ENCODE results near the gene KIF26B. TPM values are rescaled to one million over a fixed set of nuclear protein-coding genes. Genes with fewer than 3 reads are reported as not detected.

The KIF26B gene
- total RNA-seq, 3 donors from 2014 or later (not counting 1 experiment from before 2014, with no cell fraction given) = 0.16 to 0.96 (median 0.18) TPM

DNA sequence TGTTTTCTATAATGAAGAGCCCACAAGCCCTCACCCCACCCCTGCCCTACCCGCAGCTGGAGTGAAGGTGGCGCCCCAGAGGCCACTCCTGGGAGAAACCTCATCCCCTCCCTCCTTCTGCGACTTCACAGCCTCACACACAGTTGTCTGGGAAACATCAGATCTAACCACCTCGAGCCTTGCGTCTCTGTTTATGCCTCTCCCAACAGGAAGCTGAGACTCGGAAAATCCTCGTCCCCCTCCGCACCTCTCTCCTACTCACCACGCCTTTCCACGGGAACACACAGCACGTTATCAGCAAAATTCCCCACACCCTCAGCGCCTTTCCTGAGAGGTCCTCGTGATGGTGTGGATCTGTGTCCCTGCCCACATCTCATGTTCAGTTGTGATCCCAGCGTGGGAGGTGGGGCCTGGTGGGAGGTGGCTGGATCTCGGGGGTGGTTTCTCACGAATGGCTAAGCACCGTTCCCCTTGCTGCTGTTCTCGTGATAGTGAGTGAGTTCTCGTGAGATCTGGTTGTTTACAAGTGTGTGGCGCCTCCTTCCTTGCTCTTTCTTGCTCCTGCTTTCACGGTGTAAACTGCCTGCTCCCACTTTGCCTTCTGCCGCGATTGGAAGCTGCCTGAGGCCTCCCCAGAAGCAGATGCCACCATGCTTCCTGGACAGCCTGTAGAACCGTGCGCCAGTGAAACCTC is 190.6 kb downstream of the KIF26B start:
- ATAC-seq (no peak), DNase-seq (no peak)
- WGBS (ENCODE audit: insufficient coverage) = 76% methylated on average over 25 of the region's 25 CpGs
- Mint-ChIP-seq H3K4me1 (no peaks in the 10 kb centered on the region), H3K4me3 (no peak overlapping the region), H3K27me3 (ENCODE audit: low read depth in 2 of 2) (peaks cover 6 to 14% of the 10 kb centered on the region in 2 donors), H3K36me3 (no peaks in the 10 kb centered on the region), H3K27ac (no peak overlapping the region), H3K9me3 (no peaks in the 10 kb centered on the region)
- TF ChIP-seq CTCF (IDR thresholded peaks at IDR 0.05) = no peak
- Histone ChIP-seq H3K27me3 (ENCODE audit: control insufficient read depth, insufficient read depth, low read length) (no peaks in the 10 kb centered on the region), H3K4me3 (ENCODE audit: low read length) (no peak overlapping the region), H3K27ac (ENCODE audit: low read length) (no peak overlapping the region), H3K4me1 (ENCODE audit: control insufficient read depth, insufficient read depth, low read length) (no peaks in the 10 kb centered on the region), H3K9me3 (ENCODE audit: control insufficient read depth, insufficient read depth, low read length) (no peaks in the 10 kb centered on the region), H3K36me3 (ENCODE audit: control insufficient read depth, insufficient read depth, low read length) (no peaks in the 10 kb centered on the region)
- intact Hi-C loops (cut with micrococcal nuclease) = no loop called here

DNA sequence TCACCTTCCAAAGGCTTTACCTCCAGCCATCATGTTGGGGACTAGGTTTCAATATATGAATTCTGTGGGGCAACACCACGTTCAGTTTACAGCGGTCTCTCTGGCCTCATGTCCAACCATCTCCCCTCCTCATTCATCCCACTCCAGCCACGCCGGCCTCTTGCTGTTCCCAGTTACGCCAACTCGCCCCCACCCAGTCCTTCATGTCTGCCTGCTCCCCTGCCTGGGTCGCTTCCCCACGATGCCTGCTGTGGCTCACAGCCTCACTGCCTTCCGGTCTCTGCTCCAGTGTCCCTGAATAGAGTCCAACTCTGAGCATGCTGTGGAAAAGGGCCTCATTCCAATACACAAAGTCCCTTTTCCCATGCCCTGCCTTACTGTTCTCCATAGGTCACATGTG is 193.8 kb downstream of the KIF26B start:
- no peak for TF ChIP-seq CTCF (IDR thresholded peaks at IDR 0.05)
- intact Hi-C loops (cut with micrococcal nuclease) = no loop called here
- Mint-ChIP-seq H3K36me3 (no peaks in the 10 kb centered on the region), H3K9me3 (no peaks in the 10 kb centered on the region), H3K4me1 (no peaks in the 10 kb centered on the region), H3K27ac (no peak overlapping the region), H3K4me3 (no peak overlapping the region), H3K27me3 (ENCODE audit: low read depth in 2 of 2) (peaks cover 6 to 14% of the 10 kb centered on the region in 2 donors)
- no peak for ATAC-seq
- DNase-seq = no peak
- H3K4me1 ChIP-seq (ENCODE audit: control insufficient read depth, insufficient read depth, low read length) = no peaks in the 10 kb centered on the region
- no peaks in the 10 kb centered on the region for H3K9me3 ChIP-seq (ENCODE audit: control insufficient read depth, insufficient read depth, low read length)
- 91% methylated on average over 9 of the region's 9 CpGs for WGBS (ENCODE audit: insufficient coverage)
- no peaks in the 10 kb centered on the region for H3K27me3 ChIP-seq (ENCODE audit: control insufficient read depth, insufficient read depth, low read length)
- H3K36me3 ChIP-seq (ENCODE audit: control insufficient read depth, insufficient read depth, low read length) = no peaks in the 10 kb centered on the region
- H3K27ac ChIP-seq (ENCODE audit: low read length) = no peak overlapping the region
- H3K4me3 ChIP-seq (ENCODE audit: low read length) = no peak overlapping the region

DNA sequence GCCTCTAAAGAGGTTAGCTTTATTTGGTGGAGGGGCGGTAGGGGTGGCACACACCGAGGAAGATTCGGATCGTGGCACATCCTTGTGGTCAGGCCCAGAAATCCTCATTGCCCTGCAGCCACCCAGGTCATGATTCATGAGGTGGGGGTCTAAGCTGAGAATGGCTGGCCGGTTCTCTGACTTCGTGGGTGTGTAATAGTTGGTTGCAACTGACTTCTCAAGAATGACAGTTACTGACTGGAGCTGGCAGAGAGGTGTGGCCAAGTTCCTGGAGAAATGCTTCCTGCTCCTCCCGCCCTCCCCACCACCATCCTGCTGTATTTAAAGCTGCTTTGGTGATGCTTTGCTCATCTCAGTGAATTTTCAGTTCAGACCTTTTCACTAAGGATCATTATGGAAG is 198.6 kb downstream of the KIF26B start:
- intact Hi-C loops (cut with micrococcal nuclease) = no loop called here
- ATAC-seq (no peak), DNase-seq (no peak)
- no peaks in the 10 kb centered on the region for H3K27me3 ChIP-seq (ENCODE audit: control insufficient read depth, insufficient read depth, low read length)
- TF ChIP-seq CTCF (IDR thresholded peaks at IDR 0.05) = no peak
- H3K27me3 Mint-ChIP-seq (ENCODE audit: low read depth in 2 of 2) = peaks cover 3 to 6% of the 10 kb centered on the region in 2 donors
- no peak overlapping the region for H3K4me3 ChIP-seq (ENCODE audit: low read length)
- 81% methylated on average over 6 of the region's 7 CpGs for WGBS (ENCODE audit: insufficient coverage)
- no peaks in the 10 kb centered on the region for H3K4me1 Mint-ChIP-seq
- no peak overlapping the region for H3K4me3 Mint-ChIP-seq
- H3K9me3 ChIP-seq (ENCODE audit: control insufficient read depth, insufficient read depth, low read length) = no peaks in the 10 kb centered on the region
- no peaks in the 10 kb centered on the region for H3K36me3 ChIP-seq (ENCODE audit: control insufficient read depth, insufficient read depth, low read length)
- no peak overlapping the region for H3K27ac Mint-ChIP-seq
- no peaks in the 10 kb centered on the region for H3K36me3 Mint-ChIP-seq
- H3K9me3 Mint-ChIP-seq = no peaks in the 10 kb centered on the region
- peaks cover 10% of the 10 kb centered on the region for H3K4me1 ChIP-seq (ENCODE audit: control insufficient read depth, insufficient read depth, low read length)
- H3K27ac ChIP-seq (ENCODE audit: low read length) = no peak overlapping the region
